Amniotic stem cell (primary cell): ENCODE results near the gene SPIC.

Experiments
- DNase-seq: peaks from one replicate; lab custom pipeline; 2025; lab: John Stamatoyannopoulos, UW

SPIC gene

GRCh38 chr12:101536069-101536674, 61.0 kb downstream of the SPIC start:
- DNase-seq = no peak
